ENCODE measurements around the gene KPNA5. TPM values are rescaled to one million over a fixed set of nuclear protein-coding genes. Genes with fewer than 3 reads are reported as not detected.
"Not testable (repeated sequence)": the region's sequence is repeated elsewhere in the genome, so short reads cannot be mapped to it uniquely, and the experiment has no call there.

KPNA5 gene
- total RNA-seq, 1 donor from 2014 or later, result 10.4 TPM

GRCh38 chr6:116685437-116685993 is 4.5 kb downstream of the KPNA5 start:
- H3K27ac Mint-ChIP-seq (ENCODE audit: unreplicated experiment), result no peak overlapping the region
- peaks cover 25% of the 10 kb centered on the region for H3K4me1 Mint-ChIP-seq (ENCODE audit: unreplicated experiment)
- no peak for DNase-seq (ENCODE audit: extremely low spot score, unreplicated experiment)
- no peak overlapping the region for H3K4me3 Mint-ChIP-seq (ENCODE audit: unreplicated experiment)
- H3K27me3 Mint-ChIP-seq (ENCODE audit: unreplicated experiment), result no peaks in the 10 kb centered on the region
- no peaks in the 10 kb centered on the region for H3K9me3 Mint-ChIP-seq (ENCODE audit: unreplicated experiment)
- H3K36me3 Mint-ChIP-seq (ENCODE audit: unreplicated experiment), result peaks cover 6% of the 10 kb centered on the region
- TF ChIP-seq CTCF (IDR thresholded peaks at IDR 0.05), result no peak

GRCh38 chr6:116686475-116687101 is 5.6 kb downstream of the KPNA5 start:
- not testable (repeated sequence) for H3K9me3 Mint-ChIP-seq (ENCODE audit: unreplicated experiment); DNase-seq (ENCODE audit: extremely low spot score, unreplicated experiment); H3K36me3 Mint-ChIP-seq (ENCODE audit: unreplicated experiment); H3K27me3 Mint-ChIP-seq (ENCODE audit: unreplicated experiment); H3K27ac Mint-ChIP-seq (ENCODE audit: unreplicated experiment); H3K4me3 Mint-ChIP-seq (ENCODE audit: unreplicated experiment)
- peaks cover 24% of the 10 kb centered on the region for H3K4me1 Mint-ChIP-seq (ENCODE audit: unreplicated experiment)

- Mint-ChIP-seq H3K36me3 (ENCODE audit: unreplicated experiment) (peaks cover 11% of the 10 kb centered on the region), H3K9me3 (ENCODE audit: unreplicated experiment) (no peaks in the 10 kb centered on the region), H3K4me1 (ENCODE audit: unreplicated experiment) (peaks cover 11% of the 10 kb centered on the region), H3K27ac (ENCODE audit: unreplicated experiment) (no peak overlapping the region), H3K4me3 (ENCODE audit: unreplicated experiment) (no peak overlapping the region), H3K27me3 (ENCODE audit: unreplicated experiment) (no peaks in the 10 kb centered on the region)
- no peak for TF ChIP-seq CTCF (IDR thresholded peaks at IDR 0.05)
- no peak for DNase-seq (ENCODE audit: extremely low spot score, unreplicated experiment)
Observed at GRCh38 chr6:116691154-116691553, 10.1 kb downstream of the KPNA5 start.

DNA sequence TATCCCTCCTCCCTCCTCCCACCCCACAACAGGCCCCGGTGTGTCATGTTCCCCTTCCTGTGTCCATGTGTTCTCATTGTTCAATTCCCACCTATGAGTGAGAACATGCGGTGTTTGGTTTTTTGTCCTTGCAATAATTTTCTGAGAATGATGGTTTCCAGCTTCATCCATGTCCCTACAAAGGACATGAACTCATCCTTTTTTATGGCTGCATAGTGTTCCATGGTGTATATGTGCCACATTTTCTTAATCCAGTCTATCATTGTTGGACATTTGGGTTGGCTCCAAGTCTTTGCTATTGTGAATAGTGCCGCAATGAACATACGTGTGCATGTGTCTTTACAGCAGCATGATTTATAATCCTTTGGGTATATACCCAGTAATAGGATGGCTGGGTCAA is 11.9 kb downstream of the KPNA5 start:
- not testable (repeated sequence) for H3K27ac Mint-ChIP-seq (ENCODE audit: unreplicated experiment); H3K4me1 Mint-ChIP-seq (ENCODE audit: unreplicated experiment); H3K27me3 Mint-ChIP-seq (ENCODE audit: unreplicated experiment); DNase-seq (ENCODE audit: extremely low spot score, unreplicated experiment); H3K4me3 Mint-ChIP-seq (ENCODE audit: unreplicated experiment); H3K9me3 Mint-ChIP-seq (ENCODE audit: unreplicated experiment)
- peaks cover 15% of the 10 kb centered on the region for H3K36me3 Mint-ChIP-seq (ENCODE audit: unreplicated experiment)

- not testable (repeated sequence) for DNase-seq (ENCODE audit: extremely low spot score, unreplicated experiment); H3K27me3 Mint-ChIP-seq (ENCODE audit: unreplicated experiment); H3K4me3 Mint-ChIP-seq (ENCODE audit: unreplicated experiment); H3K27ac Mint-ChIP-seq (ENCODE audit: unreplicated experiment); H3K9me3 Mint-ChIP-seq (ENCODE audit: unreplicated experiment); H3K4me1 Mint-ChIP-seq (ENCODE audit: unreplicated experiment)
- H3K36me3 Mint-ChIP-seq (ENCODE audit: unreplicated experiment), result peaks cover 15% of the 10 kb centered on the region
Observed at GRCh38 chr6:116693275-116693674, 12.3 kb downstream of the KPNA5 start.

GRCh38 chr6:116695401-116695800 is 14.4 kb downstream of the KPNA5 start:
- no peak for TF ChIP-seq CTCF (IDR thresholded peaks at IDR 0.05)
- no peaks in the 10 kb centered on the region for H3K27me3 Mint-ChIP-seq (ENCODE audit: unreplicated experiment)
- no peak overlapping the region for H3K27ac Mint-ChIP-seq (ENCODE audit: unreplicated experiment)
- no peak overlapping the region for H3K4me3 Mint-ChIP-seq (ENCODE audit: unreplicated experiment)
- peaks cover 25% of the 10 kb centered on the region for H3K36me3 Mint-ChIP-seq (ENCODE audit: unreplicated experiment)
- no peaks in the 10 kb centered on the region for H3K9me3 Mint-ChIP-seq (ENCODE audit: unreplicated experiment)
- DNase-seq (ENCODE audit: extremely low spot score, unreplicated experiment), result no peak
- no peaks in the 10 kb centered on the region for H3K4me1 Mint-ChIP-seq (ENCODE audit: unreplicated experiment)

Measured in osteocyte (in vitro differentiated cells).